A673 (cell line): ENCODE measurements around the gene TCF20.

ENCODE experiments used
- EZH2 ChIP-seq: fragments of 200-600 bp; sonication (generic); IDR thresholded peaks from 2 replicates; pipeline ENCODE4 v1.6.1; 2017; ENCODE audit warnings: borderline replicate concordance, low read depth, mild to moderate bottlenecking, mixed read lengths, antibody characterized with exemption, low read length; ENCODE audit not compliant: poor library complexity, severe bottlenecking
- TF ChIP-seq, protein P1 (sequence below): fragments of 300-800, 200-600 bp; sonication (generic); conservative IDR thresholded peaks from 2 replicates; pipeline ENCODE4 v1.5.1; 2017; ENCODE audit warnings: low read depth, mild to moderate bottlenecking, antibody characterized with exemption, low read length, moderate library complexity, mixed read lengths

DNA sequence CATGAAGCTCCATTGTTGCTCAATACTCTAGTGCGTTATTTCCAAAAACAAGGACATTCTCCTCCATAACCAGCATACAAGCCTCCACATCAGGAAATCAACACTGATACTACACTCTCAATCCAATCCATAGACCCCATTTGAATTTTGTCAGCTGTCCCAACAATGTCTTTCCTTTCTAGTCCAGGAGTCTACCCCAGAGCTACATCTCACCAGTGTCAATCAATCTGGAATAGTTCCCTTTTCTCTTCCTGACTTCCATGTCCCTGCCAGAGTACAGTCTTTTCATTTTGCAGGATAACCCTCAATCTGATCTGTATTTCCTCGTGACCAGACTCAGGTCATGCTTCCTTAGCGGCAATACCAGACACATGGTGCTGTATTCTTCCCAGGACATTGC is 43.0 kb downstream of the TCF20 start:
- TF ChIP-seq, protein P1, sequence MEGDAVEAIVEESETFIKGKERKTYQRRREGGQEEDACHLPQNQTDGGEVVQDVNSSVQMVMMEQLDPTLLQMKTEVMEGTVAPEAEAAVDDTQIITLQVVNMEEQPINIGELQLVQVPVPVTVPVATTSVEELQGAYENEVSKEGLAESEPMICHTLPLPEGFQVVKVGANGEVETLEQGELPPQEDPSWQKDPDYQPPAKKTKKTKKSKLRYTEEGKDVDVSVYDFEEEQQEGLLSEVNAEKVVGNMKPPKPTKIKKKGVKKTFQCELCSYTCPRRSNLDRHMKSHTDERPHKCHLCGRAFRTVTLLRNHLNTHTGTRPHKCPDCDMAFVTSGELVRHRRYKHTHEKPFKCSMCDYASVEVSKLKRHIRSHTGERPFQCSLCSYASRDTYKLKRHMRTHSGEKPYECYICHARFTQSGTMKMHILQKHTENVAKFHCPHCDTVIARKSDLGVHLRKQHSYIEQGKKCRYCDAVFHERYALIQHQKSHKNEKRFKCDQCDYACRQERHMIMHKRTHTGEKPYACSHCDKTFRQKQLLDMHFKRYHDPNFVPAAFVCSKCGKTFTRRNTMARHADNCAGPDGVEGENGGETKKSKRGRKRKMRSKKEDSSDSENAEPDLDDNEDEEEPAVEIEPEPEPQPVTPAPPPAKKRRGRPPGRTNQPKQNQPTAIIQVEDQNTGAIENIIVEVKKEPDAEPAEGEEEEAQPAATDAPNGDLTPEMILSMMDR: no peak
- TF ChIP-seq EZH2: no peak
